HG03378 (cell line): ENCODE data around the gene STPG2.
"Not testable (repeated sequence)": the region's sequence is repeated elsewhere in the genome, so short reads cannot be mapped to it uniquely, and the experiment has no call there.

ENCODE experiments used
- ATAC-seq: cut with Tn5 transposase; IDR thresholded peaks from one replicate; pipeline ENCODE4 v1.9.1; 2021; ENCODE audit warnings: mild to moderate bottlenecking, moderate library complexity; ENCODE audit not compliant: unreplicated experiment

STPG2 gene

GRCh38 chr4:97952763-97953162, 190.5 kb downstream of the STPG2 start:
- no peak for ATAC-seq

- no peak for ATAC-seq
Observed at GRCh38 chr4:97950836-97951235, 192.4 kb downstream of the STPG2 start.

- ATAC-seq, result no peak
Observed at GRCh38 chr4:97942951-97943350, 200.3 kb downstream of the STPG2 start.

GRCh38 chr4:97942137-97942536, 201.1 kb downstream of the STPG2 start:
- ATAC-seq, result no peak

GRCh38 chr4:97938141-97938540, 205.1 kb downstream of the STPG2 start:
- ATAC-seq, result no peak

- no peak for ATAC-seq
Observed at GRCh38 chr4:97924341-97924958, 218.8 kb downstream of the STPG2 start.

GRCh38 chr4:97923096-97923495, 220.2 kb downstream of the STPG2 start:
- ATAC-seq, result no peak

GRCh38 chr4:97917115-97917514, 226.2 kb downstream of the STPG2 start:
- no peak for ATAC-seq

GRCh38 chr4:97912156-97912555, 231.1 kb downstream of the STPG2 start:
- no peak for ATAC-seq

- no peak for ATAC-seq
Observed at GRCh38 chr4:97911236-97911906, 231.9 kb downstream of the STPG2 start.

- no peak for ATAC-seq
Observed at GRCh38 chr4:97910005-97910404, 233.3 kb downstream of the STPG2 start.

GRCh38 chr4:97903436-97904189, 239.7 kb downstream of the STPG2 start:
- ATAC-seq, result not testable (repeated sequence)

- no peak for ATAC-seq
Observed at GRCh38 chr4:97900229-97900628, 243.0 kb downstream of the STPG2 start.

- no peak for ATAC-seq
Observed at GRCh38 chr4:97892592-97893266, 250.5 kb downstream of the STPG2 start.

GRCh38 chr4:97879942-97880341, 263.3 kb downstream of the STPG2 start:
- no peak for ATAC-seq

- ATAC-seq, result no peak
Observed at GRCh38 chr4:97868097-97868496, 275.2 kb downstream of the STPG2 start.

- no peak for ATAC-seq
Observed at GRCh38 chr4:97867557-97868091, 275.7 kb downstream of the STPG2 start.

- ATAC-seq, result no peak
Observed at GRCh38 chr4:97866821-97867556, 276.3 kb downstream of the STPG2 start.

- ATAC-seq, result no peak
Observed at GRCh38 chr4:97851115-97851514, 292.2 kb downstream of the STPG2 start.

GRCh38 chr4:97845758-97846157, 297.5 kb downstream of the STPG2 start:
- no peak for ATAC-seq

GRCh38 chr4:97841512-97841911, 301.8 kb downstream of the STPG2 start:
- ATAC-seq, result no peak
